Caco-2 (cell line): Measurements from ENCODE around the gene NUDCD3. TPM values are rescaled to one million over a fixed set of nuclear protein-coding genes. Genes with fewer than 3 reads are reported as not detected.

Source experiments
- BruUV-seq: library from RNA; stranded (reverse); fragments of 400-500 nt; replicated peaks from 2 replicates; lab custom pipeline; 2021; lab: Mats Ljungman, UMichigan
- CTCF ChIA-PET: fragments of 300-600 bp; sonication (Branson Sonifier 250); formaldehyde crosslinking; loops from one replicate; lab custom pipeline; 2022; ENCODE audit warnings: antibody characterized with exemption; lab: Charles Lee
- POLR2A ChIA-PET: fragments of 300-600 bp; sonication (Branson Sonifier 250); formaldehyde crosslinking; loops from one replicate; lab custom pipeline; 2022; ENCODE audit warnings: antibody characterized with exemption; lab: Charles Lee
- DNase-seq, 2 experiments: peaks; one replicate each; pipeline versions ENCODE4 v3.0.0 to v3.0.0-alpha.2; 2020 to 2022
- H3K27me3 ChIP-seq: replicated peaks from 2 replicates; pipeline ENCODE4 v1.6.0; 2011; ENCODE audit warnings: low read length; ENCODE audit not compliant: control insufficient read depth, insufficient read depth
- H3K36me3 ChIP-seq: 2 replicates; pipeline ENCODE4 v1.5.1; 2011; ENCODE audit warnings: low read length; ENCODE audit not compliant: control insufficient read depth, insufficient read depth
- H3K4me1 ChIP-seq: fragments of 250-450 bp; sonication (Bioruptor Pico); 2 replicates; pipeline ENCODE4 v1.5.1; 2020; ENCODE audit warnings: mild to moderate bottlenecking
- H3K4me3 ChIP-seq: 2 replicates; pipeline ENCODE4 v1.5.1; 2011; ENCODE audit warnings: low read depth, mild to moderate bottlenecking, control low read depth, low read length
- H3K9me3 ChIP-seq: fragments of 250-450 bp; sonication (Bioruptor Pico); 2 replicates; pipeline ENCODE4 v1.5.1; 2020; ENCODE audit warnings: mild to moderate bottlenecking, moderate library complexity
- H3K27ac Mint-ChIP-seq: one replicate; pipeline ENCODE4 v1.8.0; 2022; ENCODE audit warnings: mixed read lengths; ENCODE audit not compliant: unreplicated experiment
- H3K27me3 Mint-ChIP-seq: one replicate; pipeline ENCODE4 v1.8.0; 2022; ENCODE audit warnings: mixed read lengths; ENCODE audit not compliant: insufficient read depth, unreplicated experiment
- H3K36me3 Mint-ChIP-seq: one replicate; pipeline ENCODE4 v1.8.0; 2022; ENCODE audit warnings: mild to moderate bottlenecking, mixed read lengths; ENCODE audit not compliant: insufficient read depth, unreplicated experiment
- H3K4me1 Mint-ChIP-seq: one replicate; pipeline ENCODE4 v1.8.0; 2022; ENCODE audit warnings: low read depth, mixed read lengths; ENCODE audit not compliant: unreplicated experiment
- H3K4me3 Mint-ChIP-seq: one replicate; pipeline ENCODE4 v1.8.0; 2022; ENCODE audit warnings: mild to moderate bottlenecking, moderate library complexity, mixed read lengths; ENCODE audit not compliant: unreplicated experiment
- H3K9me3 Mint-ChIP-seq: one replicate; pipeline ENCODE4 v1.8.0; 2022; ENCODE audit warnings: mixed read lengths; ENCODE audit not compliant: unreplicated experiment
- CTCF ChIP-seq, 2 experiments: fragments of 200-600 bp in 1 of 2; IDR thresholded peaks; 1 replicate in 1 of 2; 2 replicates in 1 of 2; pipeline versions ENCODE4 v1.5.1 to v1.8.0; 2011 to 2022; ENCODE audit warnings: antibody characterized with exemption in 1 of 2, control low read depth in 1 of 2, inconsistent platforms in 1 of 2, low read depth in 1 of 2, low read length in 1 of 2, mild to moderate bottlenecking in 1 of 2, moderate library complexity in 1 of 2; ENCODE audit not compliant: insufficient read depth in 1 of 2, severe bottlenecking in 1 of 2, unreplicated experiment in 1 of 2
- intact Hi-C: fragments of 100-400 bp; cut with micrococcal nuclease; formaldehyde crosslinking; loops from one replicate; pipeline ENCODE4 v1.10.0; 2022; ENCODE audit not compliant: unreplicated experiment
- total RNA-seq: library from RNA; stranded (reverse); gene quantifications from 2 replicates; pipeline ENCODE4 v1.2.3, GENCODE V29; 2022

NUDCD3 gene
- total RNA-seq, 1 experiment from 2014 or later: 116 TPM

GRCh38 chr7:44433255-44434022 is 57.0 kb downstream of the NUDCD3 start:
- POLR2A ChIA-PET: no interaction called here
- no peaks in the 10 kb centered on the region for H3K4me1 Mint-ChIP-seq

GRCh38 chr7:44432381-44432977 is 58.0 kb downstream of the NUDCD3 start:
- ChIA-PET CTCF (no interaction called here), POLR2A (interaction anchor here (0.6 kb wide), 1 partner anchor 373 kb away, joined by 4 read pairs; no protein-coding TSS in a partner anchor)
- Histone ChIP-seq H3K36me3 (no peaks in the 10 kb centered on the region), H3K4me1 (no peaks in the 10 kb centered on the region), H3K9me3 (no peaks in the 10 kb centered on the region), H3K4me3 (no peak overlapping the region), H3K27me3 (no peaks in the 10 kb centered on the region)
- Mint-ChIP-seq H3K9me3 (no peaks in the 10 kb centered on the region), H3K4me3 (no peak overlapping the region), H3K4me1 (no peaks in the 10 kb centered on the region), H3K36me3 (peaks cover 13% of the 10 kb centered on the region), H3K27me3 (no peaks in the 10 kb centered on the region), H3K27ac (no peak overlapping the region)
- no peak for TF ChIP-seq CTCF (IDR thresholded peaks at IDR 0.05; ENCODE audit: insufficient read depth in 1 of 2, low read depth in 1 of 2, low read length in 1 of 2, severe bottlenecking in 1 of 2, unreplicated experiment in 1 of 2)
- DNase-seq: no peak
- intact Hi-C loops: no loop called here
- no TSS peak for BruUV-seq

More at GRCh38 chr7:44433255-44434022, 57.0 kb downstream of the NUDCD3 start:
- BruUV-seq: no TSS peak
- CTCF ChIA-PET: no interaction called here
- H3K4me3 Mint-ChIP-seq: no peak overlapping the region
- H3K36me3 Mint-ChIP-seq: peaks cover 9% of the 10 kb centered on the region
- no peak for TF ChIP-seq CTCF (IDR thresholded peaks at IDR 0.05; ENCODE audit: insufficient read depth in 1 of 2, low read depth in 1 of 2, low read length in 1 of 2, severe bottlenecking in 1 of 2, unreplicated experiment in 1 of 2)
- H3K4me3 ChIP-seq: no peak overlapping the region
- intact Hi-C loops: no loop called here
- DNase-seq: no peak
- H3K27ac Mint-ChIP-seq: no peak overlapping the region
- no peaks in the 10 kb centered on the region for H3K27me3 ChIP-seq
- H3K36me3 ChIP-seq: no peaks in the 10 kb centered on the region
- no peaks in the 10 kb centered on the region for H3K4me1 ChIP-seq
- H3K27me3 Mint-ChIP-seq: no peaks in the 10 kb centered on the region
- no peaks in the 10 kb centered on the region for H3K9me3 ChIP-seq
- H3K9me3 Mint-ChIP-seq: no peaks in the 10 kb centered on the region

- H3K9me3 ChIP-seq: no peaks in the 10 kb centered on the region
- H3K4me3 Mint-ChIP-seq: no peak overlapping the region
- ChIA-PET CTCF (interaction anchor here (0.6 kb wide), 1 partner anchor 21 kb away, joined by 4 read pairs; no protein-coding TSS in a partner anchor), POLR2A (no interaction called here)
- BruUV-seq: no TSS peak
- no peaks in the 10 kb centered on the region for H3K4me1 ChIP-seq
- peaks cover 22% of the 10 kb centered on the region for H3K36me3 Mint-ChIP-seq
- no peak overlapping the region for H3K27ac Mint-ChIP-seq
- no peak overlapping the region for H3K4me3 ChIP-seq
- no peaks in the 10 kb centered on the region for H3K9me3 Mint-ChIP-seq
- peak; percentile 39 to 54 for DNase-seq
- H3K4me1 Mint-ChIP-seq: no peaks in the 10 kb centered on the region
- H3K36me3 ChIP-seq: no peaks in the 10 kb centered on the region
- TF ChIP-seq CTCF (IDR thresholded peaks at IDR 0.05; ENCODE audit: insufficient read depth in 1 of 2, low read depth in 1 of 2, low read length in 1 of 2, severe bottlenecking in 1 of 2, unreplicated experiment in 1 of 2): peak; percentile 25 to 49
- no peaks in the 10 kb centered on the region for H3K27me3 ChIP-seq
- no peaks in the 10 kb centered on the region for H3K27me3 Mint-ChIP-seq
- intact Hi-C loops: loop anchor here (2.0 kb wide), 1 partner anchor 46 kb away; no protein-coding TSS in a partner anchor
Observed at GRCh38 chr7:44431091-44431608, 59.3 kb downstream of the NUDCD3 start.
